Calu3 (cell line): ENCODE results near the gene POLR2H. TPM values are rescaled to one million over a fixed set of nuclear protein-coding genes. Genes with fewer than 3 reads are reported as not detected.

Experiments used
- BruUV-seq: library from RNA; stranded (reverse); fragments of 400-500 nt; replicated peaks from 2 replicates; lab custom pipeline; 2021; lab: Mats Ljungman, UMichigan
- CTCF ChIA-PET: fragments of 300-600 bp; sonication (Branson Sonifier 250); formaldehyde crosslinking; loops from one replicate; lab custom pipeline; 2022; ENCODE audit warnings: antibody characterized with exemption; lab: Charles Lee
- DNase-seq: peaks from one replicate; pipeline ENCODE4 v3.0.0; 2022
- H3K27ac Mint-ChIP-seq: one replicate; pipeline ENCODE4 v1.8.0; 2022; ENCODE audit warnings: mixed read lengths; ENCODE audit not compliant: unreplicated experiment
- H3K27me3 Mint-ChIP-seq: one replicate; pipeline ENCODE4 v1.8.0; 2022; ENCODE audit warnings: mixed read lengths; ENCODE audit not compliant: unreplicated experiment
- H3K36me3 Mint-ChIP-seq: one replicate; pipeline ENCODE4 v1.8.0; 2022; ENCODE audit warnings: mild to moderate bottlenecking, moderate library complexity, mixed read lengths; ENCODE audit not compliant: insufficient read depth, unreplicated experiment
- H3K4me1 Mint-ChIP-seq: one replicate; pipeline ENCODE4 v1.8.0; 2022; ENCODE audit warnings: mild to moderate bottlenecking, low read depth, mixed read lengths; ENCODE audit not compliant: unreplicated experiment
- H3K4me3 Mint-ChIP-seq: one replicate; pipeline ENCODE4 v1.8.0; 2022; ENCODE audit warnings: mild to moderate bottlenecking, low read depth, moderate library complexity, mixed read lengths; ENCODE audit not compliant: unreplicated experiment
- H3K9me3 Mint-ChIP-seq: one replicate; pipeline ENCODE4 v1.8.0; 2022; ENCODE audit warnings: low read depth, mixed read lengths; ENCODE audit not compliant: unreplicated experiment
- CTCF ChIP-seq: fragments of 200-600 bp; IDR thresholded peaks from one replicate; pipeline ENCODE4 v1.8.0; 2022; ENCODE audit warnings: antibody characterized with exemption; ENCODE audit not compliant: unreplicated experiment
- intact Hi-C: fragments of 100-400 bp; cut with micrococcal nuclease; formaldehyde crosslinking; loops from one replicate; pipeline ENCODE4 v1.10.0; 2022; ENCODE audit not compliant: unreplicated experiment
- total RNA-seq: library from RNA; stranded (reverse); gene quantifications from 2 replicates; pipeline ENCODE4 v1.2.3, GENCODE V29; 2022

Gene POLR2H
- total RNA-seq, 1 experiment from 2014 or later, result 128 TPM

DNA sequence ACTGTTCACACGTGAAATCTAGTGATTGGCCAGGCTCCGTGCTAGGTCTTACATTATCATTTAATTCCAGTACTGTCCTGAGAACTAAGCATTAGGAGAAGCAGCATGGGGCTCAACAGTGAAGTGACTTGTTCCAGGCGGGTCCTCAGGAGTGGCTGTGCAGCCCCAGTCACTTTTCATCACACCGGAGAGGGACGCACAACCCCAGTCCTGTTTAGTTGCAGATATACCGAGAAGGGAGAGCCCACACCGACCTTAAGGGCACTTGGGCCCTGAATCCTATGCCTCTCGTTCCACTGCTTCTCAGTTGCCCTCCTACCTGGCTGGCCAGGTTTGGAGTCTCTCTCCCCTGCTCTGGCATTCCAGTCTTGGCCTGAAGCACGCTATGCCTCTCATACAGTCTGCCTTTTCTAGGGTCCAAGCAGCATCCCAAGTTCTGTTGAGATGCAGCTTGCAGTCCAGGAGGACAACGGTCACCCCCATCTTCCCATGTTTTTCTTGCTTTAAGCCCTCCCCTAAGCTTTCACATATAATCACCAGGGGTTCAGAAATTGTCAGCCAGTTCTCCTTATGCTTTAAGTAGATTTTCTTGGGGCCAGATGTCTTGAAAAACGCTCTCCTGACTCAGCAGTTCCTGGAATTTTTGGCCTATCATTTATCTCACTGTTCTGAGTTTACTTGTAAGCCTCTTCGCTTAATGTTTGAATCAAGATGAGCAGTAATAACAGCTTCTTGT, 14.0 kb upstream of the POLR2H start:
- TF ChIP-seq CTCF, result no peak
- BruUV-seq, result no TSS peak
- Mint-ChIP-seq H3K27ac (no peak overlapping the region), H3K36me3 (peaks cover 28% of the 10 kb centered on the region), H3K4me1 (peaks cover 23% of the 10 kb centered on the region), H3K9me3 (no peaks in the 10 kb centered on the region), H3K27me3 (no peaks in the 10 kb centered on the region), H3K4me3 (no peak overlapping the region)
- CTCF ChIA-PET, result interaction anchor here (0.6 to 1.1 kb wide), 2 partner anchors 15 to 558 kb away, joined by 3 read pairs; no protein-coding TSS in a partner anchor
- intact Hi-C loops, result no loop called here
- no peak for DNase-seq

- Mint-ChIP-seq H3K9me3 (no peaks in the 10 kb centered on the region), H3K27me3 (no peaks in the 10 kb centered on the region), H3K4me3 (no peak overlapping the region), H3K27ac (no peak overlapping the region), H3K4me1 (peaks cover 24% of the 10 kb centered on the region), H3K36me3 (peaks cover 29% of the 10 kb centered on the region)
- TF ChIP-seq CTCF, result no peak
- BruUV-seq, result no TSS peak
- no peak for DNase-seq
- intact Hi-C loops, result no loop called here
- CTCF ChIA-PET, result interaction anchor here (1.1 kb wide), 1 partner anchor 15 kb away, joined by 3 read pairs; no protein-coding TSS in a partner anchor
Observed at GRCh38 chr3:184348057-184348382, 13.5 kb upstream of the POLR2H start.

DNA sequence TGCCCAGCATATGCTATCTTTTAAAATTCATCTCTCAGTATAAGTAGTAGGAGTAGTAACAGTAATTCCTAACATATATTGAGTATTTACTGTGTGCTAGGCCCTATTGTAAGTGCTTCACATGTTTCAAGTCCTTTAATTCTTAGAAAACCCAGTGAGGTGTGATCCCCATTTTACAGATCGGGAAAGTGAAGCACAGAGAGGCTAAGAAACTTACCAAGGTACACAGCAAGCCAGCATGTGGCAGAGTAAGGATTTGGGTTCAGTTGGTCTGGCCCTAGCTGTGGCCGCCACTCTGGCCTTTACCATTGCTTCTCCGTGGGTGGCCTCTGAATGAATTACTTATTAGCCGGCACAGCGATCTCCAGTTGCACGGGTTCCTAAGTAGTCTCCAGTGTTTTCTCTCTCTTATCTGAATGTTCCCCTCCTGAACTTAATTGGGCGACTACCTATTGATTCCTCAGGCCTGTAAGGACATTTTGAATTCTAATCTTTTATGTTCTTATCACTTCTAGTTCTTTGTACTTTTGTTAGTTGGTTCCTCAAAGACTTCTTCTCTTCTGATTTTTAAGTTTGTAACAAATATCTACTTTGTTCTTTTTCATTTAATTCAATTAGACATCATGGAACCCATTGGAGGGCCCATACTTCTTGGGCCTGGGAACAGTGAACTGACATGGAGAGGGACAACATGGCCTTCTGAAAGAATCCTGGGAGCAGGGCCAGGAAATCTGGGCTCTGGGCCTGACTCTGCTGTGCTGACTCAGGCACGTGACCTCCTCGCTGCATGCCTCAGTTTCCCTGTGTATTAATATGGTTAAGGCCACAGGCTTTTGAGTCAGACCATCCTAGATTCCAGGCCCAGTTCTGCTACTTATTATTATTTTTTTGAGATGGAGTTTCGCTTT, 11.7 kb upstream of the POLR2H start:
- Mint-ChIP-seq H3K4me3 (no peak overlapping the region), H3K36me3 (peaks cover 24% of the 10 kb centered on the region), H3K27ac (no peak overlapping the region), H3K9me3 (no peaks in the 10 kb centered on the region), H3K4me1 (peaks cover 24% of the 10 kb centered on the region), H3K27me3 (no peaks in the 10 kb centered on the region)
- intact Hi-C loops, result no loop called here
- CTCF ChIA-PET, result interaction anchor here (1.4 kb wide), 1 partner anchor 12 kb away, joined by 4 read pairs; no protein-coding TSS in a partner anchor
- TF ChIP-seq CTCF, result no peak
- no TSS peak for BruUV-seq
- DNase-seq, result no peak

DNA sequence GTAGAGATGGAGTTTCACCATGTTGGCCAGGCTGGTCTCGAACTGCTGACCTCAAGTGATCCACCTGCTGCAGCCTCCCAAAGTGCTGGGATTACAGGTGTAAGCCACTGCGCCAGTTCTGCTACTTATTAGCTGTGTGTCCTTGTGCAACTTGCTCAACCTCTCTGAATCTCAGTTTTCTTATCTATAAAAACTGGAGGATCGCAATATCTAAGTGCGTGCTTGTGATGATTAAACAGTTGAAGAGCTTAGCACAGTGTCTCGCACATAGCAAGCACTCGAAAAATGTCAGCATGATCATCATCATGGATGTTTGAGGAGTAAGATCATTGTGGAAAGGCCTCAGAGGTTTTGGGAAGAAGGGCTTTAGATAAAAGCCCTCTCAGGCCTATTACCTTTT, 10.9 kb upstream of the POLR2H start:
- no TSS peak for BruUV-seq
- no peak for DNase-seq
- CTCF ChIA-PET, result interaction anchor here (1.2 to 1.4 kb wide), 2 partner anchors 9 to 12 kb away, joined by 4 read pairs; no protein-coding TSS in a partner anchor

More for the DNA sequence above, 10.9 kb upstream of the POLR2H start:
- no peak for TF ChIP-seq CTCF
- Mint-ChIP-seq H3K36me3 (peaks cover 19% of the 10 kb centered on the region), H3K4me1 (peaks cover 19% of the 10 kb centered on the region), H3K4me3 (no peak overlapping the region), H3K27me3 (no peaks in the 10 kb centered on the region), H3K9me3 (no peaks in the 10 kb centered on the region), H3K27ac (no peak overlapping the region)
- intact Hi-C loops, result no loop called here
